ENCODE data around the gene SUGP1. TPM values are rescaled to one million over a fixed set of nuclear protein-coding genes. Genes with fewer than 3 reads are reported as not detected.
A peak's percentile ranks its signal among the peaks of the same experiment; 100 is the strongest.

SUGP1 gene
- total RNA-seq, 1 donor, result 27.1 TPM

DNA sequence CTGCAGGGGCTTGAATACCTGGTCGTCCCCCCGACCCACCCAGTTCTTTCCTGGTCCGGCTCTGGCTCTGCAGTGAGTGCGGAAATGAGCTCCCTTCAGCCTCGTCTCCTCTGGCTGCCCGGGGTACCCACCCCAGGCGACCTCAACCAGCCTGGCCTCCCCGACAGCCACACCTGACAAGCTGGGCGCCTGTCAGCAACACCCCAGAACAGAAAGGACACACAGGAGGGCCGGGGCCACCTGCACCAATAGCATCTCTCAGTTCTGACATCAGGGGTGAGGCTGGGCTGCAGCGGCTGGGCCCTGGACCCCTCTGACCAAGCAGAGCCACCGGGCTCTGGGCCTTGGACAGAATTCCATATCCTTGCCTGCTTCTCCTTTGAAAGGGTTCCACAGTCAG lies 19.7 kb downstream of the SUGP1 start:
- H3K9me3 ChIP-seq (ENCODE audit: low read depth, low read length), result no peaks in the 10 kb centered on the region
- no peaks in the 10 kb centered on the region for H3K27me3 ChIP-seq (ENCODE audit: insufficient read depth, low read length)
- TF ChIP-seq, protein P1, sequence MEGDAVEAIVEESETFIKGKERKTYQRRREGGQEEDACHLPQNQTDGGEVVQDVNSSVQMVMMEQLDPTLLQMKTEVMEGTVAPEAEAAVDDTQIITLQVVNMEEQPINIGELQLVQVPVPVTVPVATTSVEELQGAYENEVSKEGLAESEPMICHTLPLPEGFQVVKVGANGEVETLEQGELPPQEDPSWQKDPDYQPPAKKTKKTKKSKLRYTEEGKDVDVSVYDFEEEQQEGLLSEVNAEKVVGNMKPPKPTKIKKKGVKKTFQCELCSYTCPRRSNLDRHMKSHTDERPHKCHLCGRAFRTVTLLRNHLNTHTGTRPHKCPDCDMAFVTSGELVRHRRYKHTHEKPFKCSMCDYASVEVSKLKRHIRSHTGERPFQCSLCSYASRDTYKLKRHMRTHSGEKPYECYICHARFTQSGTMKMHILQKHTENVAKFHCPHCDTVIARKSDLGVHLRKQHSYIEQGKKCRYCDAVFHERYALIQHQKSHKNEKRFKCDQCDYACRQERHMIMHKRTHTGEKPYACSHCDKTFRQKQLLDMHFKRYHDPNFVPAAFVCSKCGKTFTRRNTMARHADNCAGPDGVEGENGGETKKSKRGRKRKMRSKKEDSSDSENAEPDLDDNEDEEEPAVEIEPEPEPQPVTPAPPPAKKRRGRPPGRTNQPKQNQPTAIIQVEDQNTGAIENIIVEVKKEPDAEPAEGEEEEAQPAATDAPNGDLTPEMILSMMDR (IDR thresholded peaks at IDR 0.05; ENCODE audit: extremely low read depth, low read depth, low read length), result no peak
- peaks cover 6% of the 10 kb centered on the region for H4K20me1 ChIP-seq (ENCODE audit: insufficient read depth, low read length)
- no peak overlapping the region for H3K27ac ChIP-seq (ENCODE audit: low read depth, low read length)
- peaks cover 43% of the 10 kb centered on the region for H3K36me3 ChIP-seq (ENCODE audit: insufficient read depth, low read length)
- no peak for DNase-seq (ENCODE audit: insufficient read length, low spot score, missing footprints)
- H3K4me3 ChIP-seq (ENCODE audit: insufficient read depth, low read length), result no peak overlapping the region
- no peak overlapping the region for H3K4me2 ChIP-seq (ENCODE audit: insufficient read depth, low read length)
- no peaks in the 10 kb centered on the region for H3K4me1 ChIP-seq (ENCODE audit: insufficient read depth, low read length)
- no peak overlapping the region for H2AFZ ChIP-seq (ENCODE audit: low read length)
- H3K79me2 ChIP-seq (ENCODE audit: insufficient read depth, low read length), result no peaks in the 10 kb centered on the region

DNA sequence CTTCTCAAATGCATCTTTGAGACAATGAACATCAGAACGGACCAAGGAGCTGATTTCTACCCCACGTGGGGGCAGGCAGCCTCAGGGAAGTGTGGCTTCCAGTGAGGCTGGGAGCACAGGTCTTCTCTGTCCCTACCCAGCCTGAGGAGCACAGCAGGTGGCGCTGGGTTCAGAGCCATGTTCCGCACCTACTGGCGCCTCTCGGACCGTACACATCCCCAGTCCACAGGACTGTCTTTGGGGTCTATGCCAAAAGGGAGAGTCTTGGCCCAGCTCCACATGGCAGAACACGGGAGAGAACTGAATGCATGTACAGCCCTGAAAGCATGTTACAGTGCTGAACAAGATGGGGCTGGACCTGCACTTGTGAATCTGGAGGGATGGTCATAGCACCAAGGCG lies 22.6 kb downstream of the SUGP1 start:
- Histone ChIP-seq H3K9me3 (ENCODE audit: low read depth, low read length) (no peaks in the 10 kb centered on the region), H2AFZ (ENCODE audit: low read length) (no peak overlapping the region), H3K27me3 (ENCODE audit: insufficient read depth, low read length) (no peaks in the 10 kb centered on the region), H3K4me2 (ENCODE audit: insufficient read depth, low read length) (no peak overlapping the region), H3K4me3 (ENCODE audit: insufficient read depth, low read length) (no peak overlapping the region), H3K4me1 (ENCODE audit: insufficient read depth, low read length) (no peaks in the 10 kb centered on the region), H3K36me3 (ENCODE audit: insufficient read depth, low read length) (peaks cover 50% of the 10 kb centered on the region), H3K79me2 (ENCODE audit: insufficient read depth, low read length) (no peaks in the 10 kb centered on the region), H4K20me1 (ENCODE audit: insufficient read depth, low read length) (no peaks in the 10 kb centered on the region), H3K27ac (ENCODE audit: low read depth, low read length) (no peak overlapping the region)
- TF ChIP-seq, protein P1 (IDR thresholded peaks at IDR 0.05; ENCODE audit: extremely low read depth, low read depth, low read length), result no peak
- no peak for DNase-seq (ENCODE audit: insufficient read length, low spot score, missing footprints)

DNA sequence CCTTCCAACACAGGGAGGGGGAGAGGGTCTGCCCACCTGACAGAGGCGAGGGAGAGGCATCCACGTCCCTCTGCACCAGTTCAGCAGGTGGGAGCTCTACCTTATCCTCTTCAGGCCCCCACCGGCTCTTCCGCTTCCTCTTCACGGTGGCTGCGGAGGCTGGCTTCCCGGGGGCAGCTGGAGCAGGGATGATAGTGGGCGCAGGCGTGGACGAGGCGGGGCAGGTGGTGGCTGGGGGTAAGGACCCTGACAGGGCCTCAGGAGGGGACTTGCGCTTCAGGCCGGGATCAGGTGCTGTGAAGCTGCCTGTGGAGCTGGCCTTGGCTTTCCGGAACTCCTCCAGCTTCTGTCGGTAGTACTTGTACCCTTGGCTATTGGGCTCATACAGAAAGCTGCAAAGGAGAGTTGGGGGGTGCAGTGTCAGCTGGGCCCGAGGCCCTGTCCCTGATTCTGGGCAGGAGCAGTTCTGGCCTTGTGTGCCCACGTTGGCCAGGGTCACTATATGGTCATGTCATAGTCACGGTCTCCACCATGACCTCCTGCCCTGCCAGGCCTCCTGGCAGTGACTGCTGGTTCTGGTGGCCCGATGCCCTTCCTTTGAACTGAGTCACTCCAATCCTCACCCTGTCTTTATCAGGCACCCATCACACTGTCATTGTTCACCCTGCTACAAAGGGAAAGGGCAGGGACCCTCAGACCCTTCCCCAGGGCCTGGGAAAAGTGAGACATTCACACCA lies 23.2 kb downstream of the SUGP1 start:
- TF ChIP-seq, protein P1 (IDR thresholded peaks at IDR 0.05; ENCODE audit: extremely low read depth, low read depth, low read length), result no peak

DNA sequence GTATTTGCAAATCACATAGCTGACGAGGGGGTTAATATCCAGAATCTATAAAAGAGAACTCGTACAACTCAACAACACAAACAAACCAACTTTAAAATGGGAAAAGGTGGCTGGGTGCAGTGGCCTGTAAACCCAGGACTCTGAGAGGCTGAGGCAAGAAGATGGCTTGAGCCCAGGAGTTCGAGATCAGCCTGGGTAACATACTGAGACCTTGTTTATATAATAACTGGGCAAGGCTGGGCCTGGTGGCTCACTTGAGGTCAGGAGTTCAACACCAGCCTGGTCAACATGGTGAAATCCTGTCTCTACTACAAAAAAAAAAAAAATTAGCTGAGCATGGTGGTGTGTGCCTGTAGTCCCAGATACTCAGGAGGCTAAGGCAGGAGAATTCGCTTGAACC lies 25.4 kb downstream of the SUGP1 start:
- H4K20me1 ChIP-seq (ENCODE audit: insufficient read depth, low read length), result no peaks in the 10 kb centered on the region
- no peak overlapping the region for H3K27ac ChIP-seq (ENCODE audit: low read depth, low read length)
- H3K9me3 ChIP-seq (ENCODE audit: low read depth, low read length), result no peaks in the 10 kb centered on the region
- H3K4me1 ChIP-seq (ENCODE audit: insufficient read depth, low read length), result no peaks in the 10 kb centered on the region
- no peak for DNase-seq (ENCODE audit: insufficient read length, low spot score, missing footprints)
- no peaks in the 10 kb centered on the region for H3K79me2 ChIP-seq (ENCODE audit: insufficient read depth, low read length)
- no peaks in the 10 kb centered on the region for H3K27me3 ChIP-seq (ENCODE audit: insufficient read depth, low read length)
- H2AFZ ChIP-seq (ENCODE audit: low read length), result no peak overlapping the region
- TF ChIP-seq, protein P1 (IDR thresholded peaks at IDR 0.05; ENCODE audit: extremely low read depth, low read depth, low read length), result no peak
- no peak overlapping the region for H3K4me3 ChIP-seq (ENCODE audit: insufficient read depth, low read length)
- no peak overlapping the region for H3K4me2 ChIP-seq (ENCODE audit: insufficient read depth, low read length)
- peaks cover 33% of the 10 kb centered on the region for H3K36me3 ChIP-seq (ENCODE audit: insufficient read depth, low read length)

More for the DNA sequence above, 23.2 kb downstream of the SUGP1 start:
- Histone ChIP-seq H2AFZ (ENCODE audit: low read length) (no peak overlapping the region), H3K4me2 (ENCODE audit: insufficient read depth, low read length) (no peak overlapping the region), H3K9me3 (ENCODE audit: low read depth, low read length) (no peaks in the 10 kb centered on the region), H3K4me3 (ENCODE audit: insufficient read depth, low read length) (no peak overlapping the region), H4K20me1 (ENCODE audit: insufficient read depth, low read length) (no peaks in the 10 kb centered on the region), H3K4me1 (ENCODE audit: insufficient read depth, low read length) (no peaks in the 10 kb centered on the region), H3K27ac (ENCODE audit: low read depth, low read length) (no peak overlapping the region), H3K79me2 (ENCODE audit: insufficient read depth, low read length) (no peaks in the 10 kb centered on the region), H3K27me3 (ENCODE audit: insufficient read depth, low read length) (no peaks in the 10 kb centered on the region), H3K36me3 (ENCODE audit: insufficient read depth, low read length) (peaks cover 48% of the 10 kb centered on the region)
- DNase-seq (ENCODE audit: insufficient read length, low spot score, missing footprints), result peak; percentile 29

Measured in osteoblast (primary cell).